SK-N-MC (cell line): ENCODE measurements around the gene OAS1.

Source experiments
- DNase-seq: peaks from one replicate; pipeline ENCODE4 v3.0.0-alpha.2; 2011; ENCODE audit warnings: low read depth, low spot score
- H3K27ac ChIP-seq: fragments of 200-600 bp; sonication (generic); 2 replicates; pipeline ENCODE4 v1.5.1; 2016; ENCODE audit warnings: mixed run types
- H3K36me3 ChIP-seq: fragments of 200-600 bp; sonication (generic); 2 replicates; pipeline ENCODE4 v1.6.1; 2017; ENCODE audit warnings: antibody characterized with exemption, low read length, mixed read lengths; ENCODE audit not compliant: insufficient read depth
- H3K4me3 ChIP-seq: fragments of 200-600 bp; sonication (generic); 2 replicates; pipeline ENCODE4 v1.5.1; 2016
- H3K9ac ChIP-seq: fragments of 200-600 bp; sonication (generic); 2 replicates; pipeline ENCODE4 v1.8.0; 2017; ENCODE audit warnings: mixed run types, mixed read lengths; ENCODE audit not compliant: insufficient read length
- H3K9me3 ChIP-seq: fragments of 200-600 bp; sonication (generic); 2 replicates; pipeline ENCODE4 v1.6.1; 2017; ENCODE audit warnings: low read depth, mild to moderate bottlenecking, antibody characterized with exemption, low read length, moderate library complexity, mixed read lengths
- EZH2 ChIP-seq: fragments of 200-600 bp; sonication (generic); IDR thresholded peaks from one replicate; pipeline ENCODE4 v1.6.1; 2017; ENCODE audit warnings: antibody characterized with exemption
- FOXP2 ChIP-seq: optimal IDR thresholded peaks from 2 replicates; pipeline ENCODE3; 2011; ENCODE audit warnings: mild to moderate bottlenecking, moderate library complexity; ENCODE audit not compliant: insufficient read depth; ENCODE audit errors: extremely low read length, control extremely low read depth
- POLR2AphosphoS5 ChIP-seq: IDR thresholded peaks from 2 replicates; pipeline ENCODE4 v1.6.1; 2012; ENCODE audit warnings: mild to moderate bottlenecking, low read depth, low read length, borderline replicate concordance

Gene OAS1

DNA sequence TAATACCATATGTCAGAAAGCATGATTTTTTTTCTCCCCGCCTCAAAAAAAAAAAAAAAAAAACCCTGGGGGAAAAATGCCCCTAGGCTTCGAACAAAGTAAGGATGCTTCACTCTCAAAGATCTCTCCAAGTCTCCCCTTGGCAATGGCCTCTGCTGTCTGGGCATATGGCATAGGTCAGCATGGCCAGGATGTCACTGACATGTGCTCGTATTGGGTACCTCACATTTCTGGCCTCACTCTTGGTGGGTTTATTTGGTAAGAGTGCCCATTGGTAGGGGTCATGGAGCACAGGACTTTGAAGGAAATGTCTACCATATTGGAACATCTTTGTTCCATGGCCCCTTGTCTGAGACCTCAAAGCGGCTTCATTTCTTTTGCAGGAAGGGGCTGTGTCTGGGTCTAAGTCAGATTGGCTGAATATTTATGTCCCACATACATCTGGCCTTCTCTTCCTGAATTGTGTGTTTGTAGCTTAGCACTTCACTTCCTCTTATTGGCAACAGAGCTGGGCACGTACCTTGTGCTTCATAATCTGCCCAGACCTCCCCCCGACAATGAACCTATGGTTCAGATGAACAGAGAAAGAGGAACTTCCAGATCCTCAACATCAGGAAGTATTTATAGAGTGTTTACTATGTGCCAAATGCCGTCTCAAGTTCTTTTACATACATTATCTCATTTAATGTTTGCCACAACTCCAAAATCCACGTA, 36.3 kb upstream of the OAS1 start:
- DNase-seq = no peak
- Histone ChIP-seq H3K9me3 (no peaks in the 10 kb centered on the region), H3K4me3 (no peak overlapping the region), H3K27ac (no peak overlapping the region), H3K9ac (no peak overlapping the region), H3K36me3 (no peaks in the 10 kb centered on the region)
- TF ChIP-seq FOXP2 (no peak), EZH2 (no peak), POLR2AphosphoS5 (no peak)

DNA sequence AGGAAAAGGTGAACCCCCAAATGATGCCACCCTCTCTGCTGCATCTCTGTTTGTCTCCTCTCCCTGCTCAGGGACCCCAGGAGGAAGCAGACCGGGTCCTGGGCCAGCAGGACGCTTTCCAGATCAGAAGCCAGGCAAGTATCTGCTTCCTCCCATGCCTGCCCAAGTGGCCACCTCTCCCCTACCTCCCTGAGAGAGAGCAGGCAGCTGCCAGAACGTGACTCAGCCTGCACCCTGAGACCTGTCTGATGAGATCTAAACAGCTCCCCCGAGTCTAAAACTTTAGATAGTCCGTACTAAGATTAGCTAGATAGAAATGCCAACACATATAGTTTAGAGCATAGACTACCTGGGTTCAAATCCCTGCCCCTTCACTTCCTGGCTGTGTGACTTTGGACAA, 31.2 kb upstream of the OAS1 start:
- no peak for DNase-seq
- no peaks in the 10 kb centered on the region for H3K9me3 ChIP-seq

DNA sequence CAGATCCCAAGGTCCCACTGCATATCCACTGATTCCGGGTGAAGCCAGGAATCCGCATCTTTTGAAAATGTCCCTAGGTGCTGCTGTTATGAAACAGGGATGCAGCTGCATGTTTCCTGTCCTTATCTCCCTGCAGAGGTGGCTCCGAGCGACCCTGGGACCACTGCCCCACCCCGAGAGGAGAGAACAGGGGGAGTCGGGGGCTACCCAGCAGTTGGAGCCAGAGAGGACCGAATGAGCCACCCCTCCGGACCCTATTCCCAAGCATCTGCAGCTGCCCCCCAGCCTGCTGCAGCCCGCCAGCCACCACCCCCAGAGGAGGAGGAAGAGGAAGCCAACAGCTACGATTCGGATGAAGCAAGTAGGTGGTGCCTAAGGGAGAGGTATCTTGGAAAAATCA, 30.3 kb upstream of the OAS1 start:
- H3K4me3 ChIP-seq = no peak overlapping the region

More for the DNA sequence above, 31.2 kb upstream of the OAS1 start:
- no peaks in the 10 kb centered on the region for H3K36me3 ChIP-seq
- H3K9ac ChIP-seq = no peak overlapping the region
- H3K4me3 ChIP-seq = no peak overlapping the region
- no peak overlapping the region for H3K27ac ChIP-seq
- TF ChIP-seq EZH2 = no peak
- no peak for TF ChIP-seq FOXP2
- TF ChIP-seq POLR2AphosphoS5 = no peak

DNA sequence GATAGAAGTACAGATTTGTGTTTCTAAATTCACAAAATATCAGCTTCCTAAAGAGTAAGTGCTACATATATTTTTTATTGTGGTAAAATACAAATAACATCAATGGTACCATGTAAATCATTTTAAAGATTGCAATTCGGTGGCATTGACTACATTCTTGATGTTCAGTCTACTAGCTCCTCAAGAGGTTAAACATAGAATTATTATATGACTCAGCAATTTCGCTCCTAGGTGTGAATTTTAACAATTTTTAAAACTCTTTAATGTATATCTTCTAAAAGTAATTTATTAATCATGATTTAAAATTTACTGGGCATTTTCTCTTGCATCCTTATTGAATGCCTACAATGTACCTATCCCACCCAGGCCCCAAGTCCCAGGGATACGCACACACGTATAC, 29.8 kb upstream of the OAS1 start:
- Histone ChIP-seq H3K9me3 (no peaks in the 10 kb centered on the region), H3K27ac (no peak overlapping the region), H3K36me3 (no peaks in the 10 kb centered on the region)

More for the DNA sequence above, 30.3 kb upstream of the OAS1 start:
- Histone ChIP-seq H3K27ac (no peak overlapping the region), H3K9ac (no peak overlapping the region), H3K36me3 (no peaks in the 10 kb centered on the region), H3K9me3 (no peaks in the 10 kb centered on the region)
- TF ChIP-seq FOXP2 (no peak), EZH2 (no peak), POLR2AphosphoS5 (no peak)
- DNase-seq = no peak

DNA sequence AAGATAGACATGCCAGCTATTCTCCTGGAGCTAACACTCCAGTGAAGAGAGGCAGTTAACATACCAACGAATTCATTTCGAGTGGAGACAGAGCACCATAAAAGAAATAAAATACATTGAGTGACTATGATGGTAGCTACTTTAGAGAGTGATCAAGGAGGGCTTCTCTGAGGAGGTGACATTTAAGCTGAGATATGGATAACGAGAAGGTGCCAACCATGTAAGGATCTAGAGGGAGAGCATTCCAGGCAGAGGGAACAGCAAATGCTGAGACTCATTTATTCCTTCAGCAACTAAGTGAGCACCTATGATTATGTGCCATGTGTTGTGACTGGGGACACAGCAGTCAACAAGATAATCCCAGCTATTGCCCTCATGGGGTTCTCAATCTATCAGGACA, 28.3 kb upstream of the OAS1 start:
- Histone ChIP-seq H3K9ac (no peak overlapping the region), H3K27ac (no peak overlapping the region), H3K9me3 (no peaks in the 10 kb centered on the region), H3K4me3 (no peak overlapping the region), H3K36me3 (no peaks in the 10 kb centered on the region)
- no peak for TF ChIP-seq POLR2AphosphoS5
- TF ChIP-seq EZH2 = no peak
- TF ChIP-seq FOXP2 = no peak
- DNase-seq = no peak

More for the DNA sequence above, 29.8 kb upstream of the OAS1 start:
- no peak overlapping the region for H3K4me3 ChIP-seq
- no peak for DNase-seq
- H3K9ac ChIP-seq = no peak overlapping the region
- TF ChIP-seq POLR2AphosphoS5 = no peak
- TF ChIP-seq EZH2 = no peak
- TF ChIP-seq FOXP2 = no peak

DNA sequence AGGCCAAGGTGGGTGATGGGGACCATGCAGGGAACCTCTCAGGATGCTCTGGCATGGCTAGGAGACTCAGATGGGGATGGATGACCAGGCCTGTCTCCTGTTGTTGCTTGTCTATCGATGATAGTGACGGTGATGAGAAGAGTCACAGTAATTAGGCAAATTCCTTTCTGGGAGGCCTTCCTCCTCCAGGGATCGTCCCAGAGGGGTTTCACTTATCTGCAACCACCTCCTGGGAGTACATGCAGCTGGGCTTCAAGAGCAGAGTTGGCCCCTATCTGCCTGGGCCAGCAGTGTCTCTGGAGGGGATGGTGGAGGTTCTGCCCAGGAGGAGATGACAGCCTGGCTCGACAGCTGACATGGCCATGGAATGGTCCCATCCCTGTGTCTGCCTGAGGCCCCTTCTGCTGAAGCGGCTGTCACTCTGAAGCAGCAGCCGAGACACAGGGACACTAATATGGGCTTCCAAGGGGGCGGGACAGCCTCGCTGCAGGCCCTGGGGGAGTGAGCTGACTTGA, 27.5 kb upstream of the OAS1 start:
- Histone ChIP-seq H3K9me3 (no peaks in the 10 kb centered on the region), H3K27ac (no peak overlapping the region), H3K4me3 (no peak overlapping the region), H3K36me3 (no peaks in the 10 kb centered on the region), H3K9ac (no peak overlapping the region)
- TF ChIP-seq FOXP2 = no peak
- no peak for TF ChIP-seq EZH2
- DNase-seq = no peak

DNA sequence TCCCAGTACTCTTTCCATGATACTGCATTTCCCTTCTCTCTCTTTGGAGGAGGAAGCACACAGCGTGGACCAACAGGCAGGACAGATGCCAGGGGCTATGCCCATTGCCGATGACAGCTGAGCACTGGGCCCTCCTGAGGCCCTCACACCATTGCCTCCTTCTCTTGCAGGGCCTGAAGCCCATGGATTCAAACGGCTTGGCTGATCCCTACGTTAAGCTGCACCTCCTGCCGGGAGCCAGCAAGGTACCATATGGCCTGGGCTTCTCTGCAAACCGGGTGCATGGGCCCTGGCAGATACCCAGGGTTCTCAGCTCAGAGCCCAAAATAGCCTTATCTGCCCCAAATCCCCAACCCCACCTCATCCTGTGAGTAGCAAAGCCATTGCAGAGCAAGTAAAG, 25.2 kb upstream of the OAS1 start:
- TF ChIP-seq FOXP2 = no peak
- no peak for TF ChIP-seq EZH2
- no peak for TF ChIP-seq POLR2AphosphoS5
- H3K27ac ChIP-seq = no peak overlapping the region
- H3K36me3 ChIP-seq = no peaks in the 10 kb centered on the region
- H3K9ac ChIP-seq = no peak overlapping the region
- DNase-seq = no peak
- H3K9me3 ChIP-seq = no peaks in the 10 kb centered on the region
- H3K4me3 ChIP-seq = no peak overlapping the region

DNA sequence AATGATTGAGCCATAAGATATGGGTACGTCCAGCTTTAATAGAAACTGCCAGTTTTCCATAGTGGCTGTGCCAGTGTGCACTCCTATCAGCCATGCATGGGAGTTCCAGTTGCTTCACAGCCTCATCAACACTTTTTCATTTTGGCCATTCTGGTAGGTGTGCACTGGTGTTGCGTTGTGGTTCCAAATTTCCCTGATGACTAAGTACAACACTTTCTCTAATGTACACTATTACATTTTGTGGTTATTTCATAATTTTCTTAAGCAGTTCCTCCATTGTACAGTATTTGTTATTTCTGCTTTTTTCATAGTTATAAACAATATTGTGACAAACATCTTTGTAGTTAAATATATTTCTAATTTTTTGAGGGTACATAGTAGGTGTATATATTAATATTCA, 21.5 kb upstream of the OAS1 start:
- no peaks in the 10 kb centered on the region for H3K9me3 ChIP-seq
- H3K27ac ChIP-seq = no peak overlapping the region
- TF ChIP-seq FOXP2 = no peak
- no peak for TF ChIP-seq EZH2
- TF ChIP-seq POLR2AphosphoS5 = no peak
- no peak for DNase-seq
- H3K9ac ChIP-seq = no peak overlapping the region
- H3K36me3 ChIP-seq = no peaks in the 10 kb centered on the region
- no peak overlapping the region for H3K4me3 ChIP-seq

DNA sequence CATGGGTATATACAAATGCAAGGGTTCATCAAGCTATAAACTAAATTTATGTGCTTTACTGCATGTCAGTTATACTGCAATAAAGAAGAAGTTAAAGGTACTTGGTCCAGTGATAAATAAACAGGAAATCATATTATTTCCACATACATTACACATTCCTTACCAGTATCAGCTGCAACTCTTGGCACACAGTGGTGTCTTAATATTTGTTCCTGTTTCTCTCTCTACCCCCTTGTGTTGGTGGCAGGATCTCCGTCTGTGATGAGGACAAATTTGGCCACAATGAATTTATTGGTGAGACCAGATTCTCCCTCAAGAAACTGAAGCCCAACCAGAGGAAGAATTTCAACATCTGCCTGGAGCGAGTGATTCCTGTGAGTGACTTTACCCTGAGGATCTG, 19.2 kb upstream of the OAS1 start:
- TF ChIP-seq FOXP2 (no peak), EZH2 (no peak), POLR2AphosphoS5 (no peak)
- Histone ChIP-seq H3K4me3 (no peak overlapping the region), H3K9me3 (no peaks in the 10 kb centered on the region), H3K36me3 (no peaks in the 10 kb centered on the region), H3K9ac (no peak overlapping the region), H3K27ac (no peak overlapping the region)
- no peak for DNase-seq
